Measurements from ENCODE around the gene TBCD.

TBCD gene

DNA sequence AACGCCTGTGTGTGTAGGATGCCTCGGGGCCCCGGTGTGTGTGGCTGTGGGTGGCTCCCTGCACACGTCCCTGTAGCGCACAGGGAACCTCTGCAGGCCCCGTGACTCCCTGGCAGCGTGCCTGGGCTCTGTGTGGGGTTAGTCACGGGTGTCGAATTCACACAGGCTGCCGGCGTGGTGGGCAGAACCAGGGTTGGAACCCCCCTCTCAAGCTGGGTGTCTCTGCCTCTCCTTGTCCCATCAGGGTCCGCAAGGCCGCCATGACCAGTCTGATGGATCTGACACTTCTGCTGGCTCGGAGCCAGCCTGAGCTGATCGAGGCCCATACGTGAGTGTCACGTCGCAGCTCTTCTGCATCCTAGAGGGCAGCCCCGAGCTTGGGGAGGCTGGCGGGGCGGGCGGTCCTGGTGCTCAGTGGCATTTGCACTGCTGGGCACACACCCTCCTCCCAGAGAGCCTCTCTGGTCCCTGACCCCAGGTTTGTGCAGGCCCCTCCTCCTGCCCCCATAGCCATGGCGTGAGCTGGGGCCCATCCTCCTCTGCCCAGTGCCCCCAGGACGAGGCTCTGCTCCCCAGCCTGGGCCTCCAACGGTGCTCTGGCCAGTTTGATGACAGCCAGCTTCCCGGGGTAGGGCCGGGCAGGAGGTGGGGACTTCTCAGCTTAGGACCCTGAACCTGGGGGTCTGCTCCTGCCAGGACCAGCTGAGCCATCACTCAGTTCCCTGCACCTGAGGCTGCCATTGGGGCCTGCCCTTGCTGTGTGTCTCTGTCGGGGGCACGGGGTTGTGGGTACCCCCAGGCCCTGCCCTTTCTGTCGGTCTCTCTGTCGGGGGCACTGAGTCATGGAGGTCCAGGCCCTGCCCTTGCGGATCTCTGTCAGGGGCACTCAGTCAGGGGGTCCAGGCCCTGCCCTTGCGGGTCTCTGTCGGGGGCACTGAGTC, 176.1 kb downstream of the TBCD start:
- no peak for DNase-seq

DNA sequence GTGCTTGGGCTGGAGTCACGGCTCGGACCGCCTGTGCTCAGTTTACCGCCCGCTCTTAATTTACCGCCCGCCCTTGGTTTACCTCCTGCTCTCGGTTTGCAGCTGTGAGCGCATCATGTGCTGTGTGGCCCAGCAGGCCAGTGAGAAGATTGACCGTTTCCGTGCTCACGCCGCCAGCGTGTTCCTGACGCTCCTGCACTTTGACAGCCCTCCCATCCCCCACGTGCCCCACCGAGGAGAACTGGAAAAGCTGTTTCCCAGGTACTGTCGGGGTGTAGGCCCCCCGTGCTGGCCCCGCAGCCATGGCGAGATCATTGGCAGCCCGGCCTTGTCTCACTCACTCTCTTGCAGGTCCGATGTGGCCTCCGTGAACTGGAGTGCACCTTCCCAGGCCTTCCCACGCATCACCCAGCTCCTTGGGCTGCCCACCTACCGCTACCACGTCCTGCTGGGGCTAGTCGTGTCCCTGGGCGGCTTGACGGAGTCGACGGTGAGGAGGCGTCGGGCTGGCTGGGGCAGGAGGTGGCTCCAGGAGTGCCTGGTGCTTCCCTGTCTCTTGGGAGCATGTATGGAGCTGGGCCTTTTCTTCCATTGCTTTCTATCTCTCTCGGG, 177.3 kb downstream of the TBCD start:
- DNase-seq = no peak

DNA sequence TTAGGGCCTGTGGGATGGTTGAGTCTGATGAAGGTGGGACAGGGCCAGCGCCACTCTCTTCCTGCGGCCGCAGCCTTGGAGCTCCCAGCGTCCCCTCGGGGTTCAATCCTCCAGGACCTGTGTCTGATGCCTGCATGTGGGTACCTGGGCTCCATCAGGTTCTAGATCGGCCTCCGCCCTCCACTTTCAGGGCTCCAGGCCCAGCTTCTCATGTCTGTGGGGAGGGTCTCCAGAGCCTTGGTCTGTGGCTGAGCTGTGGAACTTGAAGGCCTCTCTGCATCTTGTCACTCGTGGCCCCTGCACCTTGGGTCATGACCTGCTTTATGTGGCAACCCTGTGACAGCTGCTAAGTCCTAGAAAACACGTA, 177.8 kb downstream of the TBCD start:
- no peak for DNase-seq

DNA sequence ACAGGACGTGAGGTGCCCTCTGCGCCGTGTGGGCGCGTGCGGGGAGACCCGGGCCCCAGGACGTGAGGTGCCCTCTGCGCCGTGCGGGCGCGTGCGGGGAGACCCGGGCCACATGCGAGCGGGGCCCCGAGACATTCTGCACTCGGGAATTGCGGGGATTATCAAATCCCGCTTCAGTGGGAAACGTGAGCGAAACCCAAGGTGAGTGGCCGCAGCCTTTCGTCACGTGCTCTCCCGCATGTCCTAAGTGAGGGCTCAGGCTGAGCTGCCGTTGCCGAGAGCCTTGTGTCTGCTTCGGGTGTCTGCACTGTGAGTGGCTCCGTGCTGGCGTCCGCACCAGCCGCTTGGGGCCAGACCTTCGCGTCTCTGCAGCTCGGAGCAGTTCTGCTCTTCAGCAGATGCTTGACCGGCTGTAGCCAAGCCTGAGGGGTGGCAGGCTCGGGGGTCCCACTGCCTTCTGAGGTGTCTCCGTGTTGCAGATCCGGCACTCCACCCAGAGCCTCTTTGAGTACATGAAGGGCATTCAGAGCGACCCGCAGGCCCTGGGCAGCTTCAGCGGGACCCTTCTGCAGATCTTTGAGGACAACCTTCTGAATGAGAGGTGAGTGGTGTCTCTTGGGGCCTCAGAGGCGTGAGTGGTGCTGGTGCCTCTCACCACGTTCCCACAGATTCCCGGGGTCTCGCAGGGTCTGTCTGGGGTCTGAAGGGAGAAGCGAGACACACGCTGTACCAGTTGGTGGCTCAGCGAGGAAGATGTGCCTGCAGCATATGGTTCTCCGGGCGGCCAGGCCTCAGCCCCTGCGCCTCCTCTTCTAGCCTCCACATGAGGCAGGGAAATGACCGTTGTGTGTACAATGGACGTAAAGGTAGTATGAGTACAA, 178.4 kb downstream of the TBCD start:
- DNase-seq = no peak

DNA sequence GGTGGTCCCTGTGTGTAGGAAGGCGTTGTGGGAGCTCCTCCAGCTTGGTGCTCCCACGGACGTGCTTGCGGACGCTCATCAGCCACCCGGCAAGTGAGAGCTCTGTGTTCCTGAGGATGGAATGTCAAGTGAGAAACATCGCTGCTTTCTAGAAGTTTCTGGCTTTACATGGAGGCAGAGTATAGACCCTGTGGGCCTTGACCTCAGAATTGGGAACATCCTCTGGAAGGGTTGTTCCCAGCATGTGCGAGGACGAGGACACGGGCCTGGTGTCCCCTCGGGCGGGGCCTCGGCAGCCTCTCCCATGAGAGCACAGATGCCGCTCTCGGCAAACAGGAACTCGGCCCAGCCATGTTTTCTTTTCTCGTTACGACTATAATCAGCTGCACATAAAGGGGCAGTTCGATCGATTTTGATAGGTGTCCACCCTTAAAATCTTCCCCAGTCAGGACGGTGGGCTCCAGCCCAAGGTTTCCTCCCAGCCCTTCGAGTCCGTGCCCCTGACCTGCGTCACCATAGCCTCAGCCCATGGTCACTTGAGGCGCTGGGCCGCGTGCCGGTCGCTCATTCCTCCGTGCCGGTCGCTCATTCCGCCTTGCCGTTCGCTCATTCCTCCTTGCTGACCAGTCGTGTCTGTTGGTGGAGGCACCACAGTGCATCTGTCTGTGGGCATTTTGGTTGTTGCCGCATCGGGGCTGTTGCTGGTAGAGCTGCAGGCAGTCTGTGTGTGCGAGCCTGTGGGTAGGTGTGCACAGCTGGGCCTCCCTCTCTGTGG, 179.2 kb downstream of the TBCD start:
- no peak for DNase-seq

DNA sequence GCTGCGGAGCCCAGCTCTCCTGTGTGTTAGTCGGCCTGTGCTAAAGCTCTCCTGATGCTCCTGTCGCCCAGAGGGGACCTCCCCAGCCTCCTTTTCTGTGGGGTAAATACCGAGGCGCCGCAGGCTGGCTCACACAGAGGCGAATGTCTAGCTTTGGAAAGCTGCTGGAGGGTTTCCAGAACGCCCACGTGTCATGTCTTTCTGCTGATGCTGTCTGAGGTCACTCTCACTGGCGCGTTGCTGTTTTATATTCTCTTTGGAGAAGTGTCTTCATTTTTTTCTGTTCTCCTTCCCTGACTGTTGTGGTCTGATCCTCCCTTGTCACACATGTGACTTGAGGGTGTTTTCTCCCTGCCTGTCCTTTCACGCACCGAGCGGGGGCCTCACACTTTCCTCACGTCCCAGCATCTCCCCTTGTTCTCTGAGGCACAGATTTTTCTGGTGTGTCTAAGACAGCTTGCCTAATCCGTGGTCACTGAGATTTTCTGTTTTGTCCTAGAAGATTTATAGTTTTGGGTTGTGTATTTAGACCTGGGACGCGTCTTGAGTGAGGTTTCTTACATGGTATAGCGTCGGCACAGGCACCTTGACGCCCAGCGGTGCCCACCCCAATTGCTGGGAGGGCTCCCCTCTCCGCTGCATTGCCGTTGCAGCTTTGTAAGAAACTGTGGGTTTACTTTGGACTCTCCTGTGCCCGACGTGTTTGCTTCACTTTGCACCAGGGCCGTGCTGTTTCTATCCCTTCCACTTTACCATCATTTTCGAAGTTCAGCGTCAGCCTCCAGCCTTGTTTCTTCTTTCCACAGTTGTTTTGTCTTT, 180.0 kb downstream of the TBCD start:
- DNase-seq = no peak

DNA sequence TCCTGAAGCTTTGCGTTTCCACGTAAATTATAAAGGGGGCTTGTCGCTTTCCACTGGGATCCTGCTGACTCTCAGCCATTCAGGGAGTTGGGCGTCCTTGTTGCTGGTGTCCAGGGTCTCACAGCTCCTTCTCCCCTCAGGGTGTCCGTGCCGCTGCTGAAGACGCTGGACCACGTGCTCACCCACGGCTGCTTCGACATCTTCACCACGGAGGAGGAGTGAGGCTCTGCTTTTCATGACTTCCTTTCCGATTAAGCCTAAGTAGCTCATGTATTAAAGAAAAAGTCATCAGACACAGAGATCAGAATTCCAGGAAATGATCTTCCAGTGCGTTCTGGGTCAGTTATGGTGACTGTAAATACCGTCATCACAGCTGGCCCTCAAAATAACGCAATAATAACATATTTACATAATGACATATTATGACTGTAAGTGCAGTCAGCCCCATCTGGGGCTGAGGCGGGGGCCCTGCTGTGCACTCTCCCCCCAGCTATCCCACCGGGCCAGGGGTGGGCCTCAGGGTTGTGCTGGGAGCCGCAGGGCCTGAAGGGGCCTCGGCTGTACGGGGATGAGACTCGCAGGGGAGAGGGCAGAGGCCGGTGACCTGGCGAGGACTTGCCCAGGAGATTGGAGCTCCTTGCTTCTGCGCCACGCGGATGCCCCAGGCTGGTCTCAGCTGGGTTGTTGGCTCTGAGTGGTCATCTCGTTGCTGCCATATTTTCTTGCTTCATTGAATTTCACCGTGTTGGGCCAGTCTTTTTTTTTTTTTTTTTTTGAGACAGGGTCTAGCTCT, 180.8 kb downstream of the TBCD start:
- no peak for DNase-seq

DNA sequence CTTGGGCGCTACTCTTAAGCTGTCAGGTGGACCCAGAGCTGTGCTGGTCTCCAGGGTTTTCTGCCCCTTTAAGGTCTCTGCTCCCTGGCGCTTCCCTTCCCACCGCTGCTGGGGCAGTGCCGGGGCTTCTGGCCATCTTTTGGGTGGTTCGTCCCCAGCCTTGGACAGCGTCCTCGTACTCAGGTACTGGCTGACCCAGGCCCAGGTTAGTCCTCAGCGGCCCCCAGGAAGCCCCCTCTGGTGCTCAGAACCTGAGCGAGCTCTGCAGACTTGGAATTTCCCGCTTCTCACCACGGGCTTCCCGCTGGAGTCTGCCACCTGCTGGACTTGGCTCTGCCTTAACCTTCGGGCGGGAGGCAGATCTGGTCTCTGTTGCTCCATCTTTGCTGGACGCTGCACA, 182.0 kb downstream of the TBCD start:
- DNase-seq = no peak

DNA sequence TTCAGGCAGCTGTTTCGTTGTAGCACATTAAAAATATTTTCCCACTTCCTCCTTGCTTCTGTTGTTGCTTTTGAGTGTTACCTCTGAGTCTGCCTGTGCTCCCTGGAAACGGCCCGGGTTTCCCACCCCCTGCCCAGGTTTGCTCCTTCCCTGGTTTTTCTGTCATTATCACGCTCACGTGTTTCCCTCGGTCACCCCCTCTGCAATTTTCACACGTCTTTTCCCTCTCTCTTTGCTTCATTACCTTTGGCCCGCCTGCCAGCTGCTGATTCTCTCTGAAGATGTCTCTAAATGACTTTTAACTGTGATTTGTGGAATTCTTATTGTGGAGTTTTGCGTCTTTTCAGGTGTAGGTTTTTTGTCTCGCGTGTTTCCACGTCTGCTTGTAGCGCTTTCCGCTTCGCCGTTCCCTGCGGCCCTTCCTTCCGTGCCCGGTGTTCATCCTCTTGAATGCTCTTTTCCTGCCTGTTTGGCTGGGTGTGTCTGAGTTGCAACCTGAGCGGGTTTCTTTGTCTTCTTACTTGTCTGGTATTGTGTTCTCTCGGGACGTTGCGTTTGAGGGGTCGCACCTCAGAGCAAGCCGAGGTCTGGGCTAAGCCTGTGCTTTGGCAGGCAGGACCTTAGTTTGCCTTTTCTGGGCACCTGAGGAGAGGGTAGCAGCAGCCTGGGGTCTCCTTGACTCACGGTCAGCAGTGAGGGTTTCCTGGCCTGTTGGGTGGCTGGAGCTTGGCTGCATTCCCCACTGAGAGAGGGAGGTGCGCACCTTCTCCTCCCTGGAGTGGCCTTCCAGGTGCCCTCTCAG, 184.3 kb downstream of the TBCD start:
- no peak for DNase-seq

DNA sequence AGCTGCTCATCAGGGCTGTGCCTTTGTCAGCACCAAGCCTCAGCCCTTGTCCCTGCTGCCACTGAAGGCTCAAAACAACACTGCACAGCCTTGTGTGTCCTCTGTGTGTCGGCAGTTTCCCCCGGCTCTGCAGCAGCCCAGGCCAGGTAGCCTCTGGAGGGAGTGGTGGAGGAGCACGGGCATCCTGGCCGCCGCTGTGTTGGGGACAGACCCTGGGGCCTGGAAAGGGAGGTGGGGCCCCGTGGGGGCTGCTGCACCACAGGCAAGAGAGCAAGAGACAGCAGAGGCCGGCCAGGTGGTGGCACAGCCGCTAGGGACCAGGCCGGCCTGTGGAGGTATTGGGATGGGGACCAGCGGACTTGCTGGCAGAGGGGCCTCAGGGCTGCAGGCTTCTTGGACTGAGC, 184.9 kb downstream of the TBCD start:
- no peak for DNase-seq

DNA sequence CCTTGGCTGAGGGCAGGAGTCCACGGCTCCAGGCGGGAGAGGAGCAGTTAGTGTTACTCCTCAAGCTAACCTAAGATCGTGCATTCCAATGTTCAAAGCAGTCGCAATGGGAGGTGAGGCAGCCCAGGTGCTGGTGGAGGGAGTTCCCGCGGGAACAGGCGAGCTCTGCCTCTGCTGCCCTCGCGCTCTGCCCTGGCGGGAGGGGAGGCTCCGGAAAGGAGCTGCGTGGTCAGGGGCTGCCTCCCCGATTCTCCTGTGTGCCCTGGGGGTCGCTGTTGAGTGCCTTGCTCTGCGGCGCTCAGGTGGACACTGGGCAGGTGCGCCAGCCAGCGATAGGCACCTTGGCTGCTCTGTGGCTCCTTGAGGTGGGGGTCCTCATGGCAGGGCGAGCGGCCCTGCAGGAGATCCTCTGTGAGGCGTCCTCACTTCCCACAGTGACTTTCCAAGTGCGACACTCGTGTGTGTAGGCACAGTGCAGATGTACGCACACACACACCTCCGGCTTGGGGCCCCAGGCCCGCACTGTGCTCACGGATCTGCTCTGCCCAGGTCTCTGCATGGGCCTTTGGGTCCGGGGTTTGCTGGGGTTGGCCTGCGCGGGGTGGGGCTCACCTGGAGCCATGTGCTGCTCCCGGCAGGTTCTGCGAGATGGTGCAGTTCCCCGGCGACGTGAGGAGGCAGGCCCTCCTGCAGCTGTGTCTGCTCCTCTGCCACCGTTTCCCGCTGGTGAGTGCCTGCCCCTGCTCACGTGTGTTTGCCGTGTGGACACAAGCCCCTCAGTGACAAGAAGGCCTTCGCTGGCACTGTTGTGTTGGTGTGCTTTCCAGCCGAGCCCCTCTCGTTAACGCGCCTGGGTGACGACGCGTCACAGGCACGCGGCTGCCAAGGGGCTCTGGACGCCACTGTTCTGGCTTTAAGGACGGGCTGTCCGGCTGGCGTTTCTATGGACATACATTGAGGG, 185.8 kb downstream of the TBCD start:
- DNase-seq = no peak

DNA sequence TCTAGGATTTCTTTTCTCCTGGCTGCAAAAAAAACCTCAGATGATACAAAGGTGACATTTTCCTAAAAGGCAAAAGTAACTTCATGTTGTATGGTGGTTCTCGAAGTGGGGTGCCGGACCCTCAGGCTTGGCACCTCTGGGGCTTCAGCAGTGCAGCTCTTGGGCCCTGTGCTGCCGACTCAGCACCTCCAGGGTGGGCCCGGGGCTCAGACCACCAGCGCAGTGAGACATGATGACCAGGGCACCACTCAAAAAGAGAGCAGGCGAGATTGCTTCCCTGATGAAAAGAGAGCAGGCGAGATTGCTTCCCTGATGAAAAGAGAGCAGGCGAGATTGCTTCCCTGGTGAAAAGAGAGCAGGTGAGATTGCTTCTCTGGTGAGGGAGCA, 186.6 kb downstream of the TBCD start:
- no peak for DNase-seq

DNA sequence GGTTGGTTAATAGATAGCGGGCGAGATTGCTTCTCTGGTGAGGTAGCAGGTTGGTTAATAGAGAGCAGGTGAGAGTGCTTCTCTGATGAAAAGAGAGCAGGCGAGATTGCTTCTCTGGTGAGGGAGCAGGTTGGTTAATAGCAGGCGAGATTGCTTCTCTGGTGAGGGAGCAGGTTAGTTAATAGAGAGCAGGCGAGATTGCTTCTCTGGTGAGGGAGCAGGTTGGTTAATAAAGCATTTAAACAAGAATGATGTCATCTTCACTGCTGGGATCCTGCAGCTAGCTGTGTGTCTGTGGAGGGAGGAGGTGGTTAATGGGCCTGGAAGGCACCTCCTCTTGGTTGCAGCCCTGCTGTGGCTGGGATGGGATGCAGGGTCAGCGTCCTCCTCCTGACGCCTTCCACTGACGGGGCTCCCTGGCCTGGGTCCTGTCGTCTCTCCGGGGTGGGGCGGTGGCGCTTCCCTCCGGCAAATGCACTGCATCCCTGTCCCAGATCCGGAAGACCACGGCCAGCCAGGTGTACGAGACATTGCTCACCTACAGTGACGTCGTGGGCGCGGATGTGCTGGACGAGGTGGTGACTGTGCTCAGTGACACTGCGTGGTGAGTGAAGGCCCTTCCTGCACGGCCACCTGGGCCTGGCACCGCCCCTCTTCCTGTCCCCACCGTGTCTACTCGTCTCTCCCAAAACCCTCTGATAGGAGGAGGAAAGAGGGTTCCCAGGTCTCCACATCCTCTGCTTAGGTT, 187.2 kb downstream of the TBCD start:
- no peak for DNase-seq

DNA sequence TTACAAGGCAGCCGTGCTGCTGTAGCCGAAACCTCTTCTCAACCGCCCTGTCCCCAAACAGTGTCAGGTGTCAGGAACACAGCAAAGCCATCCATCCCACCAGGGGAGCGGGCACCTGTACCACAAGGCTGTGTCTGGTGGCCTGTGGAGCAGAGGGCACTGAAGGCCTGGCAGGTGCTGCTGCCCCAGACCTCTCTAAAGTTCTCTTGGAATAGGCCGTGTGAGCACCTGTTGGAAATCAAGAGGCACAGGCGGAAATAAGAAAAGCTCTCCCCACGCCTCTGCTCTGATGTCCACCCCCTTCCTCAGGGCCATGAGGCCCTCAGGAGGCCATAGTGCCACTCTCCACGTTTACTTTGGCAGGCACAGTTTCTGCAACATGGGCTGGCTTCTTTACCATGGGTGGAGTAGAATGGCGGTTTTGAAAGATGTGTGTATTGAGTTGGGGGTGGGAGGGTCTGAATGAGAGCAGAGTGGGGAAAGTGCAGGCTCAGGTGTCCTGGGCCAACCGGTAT, 187.8 kb downstream of the TBCD start:
- no peak for DNase-seq

DNA sequence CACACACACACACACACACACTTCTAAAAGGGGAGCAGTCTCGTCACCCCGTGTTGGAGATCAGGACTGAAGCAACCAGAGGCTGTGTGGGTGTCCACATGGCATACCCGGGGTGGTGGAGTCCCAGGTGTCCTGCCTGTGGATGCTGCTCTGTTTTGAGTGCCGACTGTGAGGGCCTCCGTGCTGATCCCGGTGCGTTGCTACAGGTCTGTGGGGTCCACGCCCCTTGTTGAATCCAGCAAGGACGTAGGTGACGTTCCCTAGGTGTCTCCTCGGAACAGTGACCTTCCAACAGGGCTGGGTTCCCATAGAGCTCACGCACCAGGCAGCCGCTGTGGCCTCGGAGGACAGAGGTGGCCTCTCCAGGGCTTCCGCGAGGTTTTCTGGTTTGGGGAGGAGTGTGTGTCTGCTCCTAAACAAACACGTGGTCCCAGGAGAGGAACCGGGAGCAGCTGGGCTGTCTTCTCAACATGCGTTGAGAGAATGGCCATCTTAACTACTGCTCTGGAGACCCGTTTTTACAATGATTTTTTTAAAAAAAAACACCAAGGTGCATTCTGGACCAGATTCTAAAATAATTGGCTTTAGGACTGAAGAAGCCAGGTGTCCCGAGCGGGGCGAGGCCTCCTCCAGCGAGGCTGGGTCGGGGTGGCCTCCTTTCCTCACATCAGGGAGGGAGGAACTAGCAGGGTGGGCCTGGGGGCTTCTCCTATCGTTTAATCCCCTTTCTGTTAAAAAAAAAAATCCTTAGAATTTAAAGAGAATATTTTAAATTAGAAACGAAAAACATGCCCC, 188.6 kb downstream of the TBCD start:
- DNase-seq = no peak

DNA sequence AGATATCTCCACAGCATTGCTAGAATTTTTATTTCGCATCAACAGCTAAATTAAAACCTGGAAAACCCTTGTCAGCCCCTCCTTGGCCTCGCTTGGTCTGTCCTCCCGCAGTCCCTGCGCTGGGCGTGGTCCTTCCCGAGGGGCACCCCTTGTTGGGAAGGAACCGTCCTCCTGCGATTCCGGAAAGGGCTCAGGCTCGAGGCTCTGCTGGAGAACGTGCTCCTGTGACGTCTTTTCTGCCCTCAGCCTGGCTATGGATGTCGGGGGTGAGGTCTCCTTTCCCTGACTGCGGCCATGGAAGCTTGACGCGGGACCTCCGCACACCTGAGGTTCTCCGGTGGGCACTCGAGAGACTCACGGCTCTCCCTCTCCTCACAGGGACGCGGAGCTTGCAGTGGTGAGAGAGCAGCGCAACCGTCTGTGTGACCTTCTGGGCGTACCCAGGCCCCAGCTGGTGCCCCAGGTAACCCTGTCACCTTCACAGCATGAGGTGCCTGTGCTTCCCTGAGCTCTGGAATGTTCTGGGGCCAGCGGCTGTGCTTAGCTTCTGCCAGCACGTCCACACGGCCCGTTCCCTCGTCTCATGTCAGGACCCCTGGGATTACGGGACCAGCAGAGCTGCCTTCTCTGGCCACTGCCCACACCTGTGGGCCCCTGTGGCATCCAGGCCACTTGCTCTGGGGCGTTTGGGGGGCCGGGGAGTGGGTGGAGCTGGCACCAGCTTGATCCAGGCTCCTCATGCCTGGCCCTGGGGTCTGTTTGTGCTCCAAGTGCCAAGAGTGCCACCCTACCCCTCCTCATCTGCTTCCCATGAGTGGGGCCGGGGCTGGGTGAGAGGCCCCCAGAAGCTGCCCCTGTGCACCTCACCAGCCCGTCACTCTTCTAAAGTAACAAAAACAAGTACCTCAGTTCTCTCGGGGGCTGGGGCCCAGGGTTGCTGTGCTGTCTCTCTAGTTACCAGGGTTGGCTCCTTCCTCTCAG, 189.4 kb downstream of the TBCD start:
- DNase-seq = no peak
